Measurements from ENCODE around the gene GCSAM.
A peak's percentile ranks its signal among the peaks of the same experiment; 100 is the strongest.

The GCSAM gene

DNA sequence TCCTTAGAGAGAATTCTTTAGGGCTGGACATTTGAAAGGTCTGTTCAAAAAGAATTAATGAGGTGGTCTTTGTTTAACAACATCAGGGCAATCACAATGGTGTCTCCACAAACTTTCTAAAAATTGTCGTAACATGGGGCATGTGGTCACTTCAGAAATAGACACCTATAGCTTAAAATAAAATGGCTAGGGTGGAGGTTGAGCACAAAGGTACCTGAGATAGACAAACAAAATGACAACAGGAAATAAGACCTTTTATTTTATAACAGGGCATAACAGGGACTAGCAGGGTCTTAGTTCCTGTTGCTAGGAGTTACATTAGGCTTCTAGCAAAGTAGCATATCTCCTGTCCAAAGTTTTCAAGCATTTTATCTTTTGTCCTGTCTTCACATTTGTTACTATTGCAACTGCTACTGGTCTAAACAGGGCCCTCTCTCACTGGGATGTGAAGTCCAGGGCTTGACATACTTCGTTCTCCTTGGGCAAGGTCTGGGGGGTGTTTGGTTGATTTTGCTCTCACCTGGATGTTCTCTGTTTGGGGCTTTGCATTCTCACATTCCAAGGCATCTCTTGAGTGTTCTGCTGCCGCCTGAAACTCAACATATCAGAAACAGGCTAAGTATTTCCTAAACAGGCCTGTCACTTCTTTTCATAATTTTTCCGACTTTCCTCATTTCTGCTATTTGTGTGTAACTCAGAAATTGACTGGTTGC lies 3.0 kb downstream of the GCSAM start:
- DNase-seq (ENCODE audit: extremely low read depth in 1 of 2, low read depth in 1 of 2) = no peak

- DNase-seq (ENCODE audit: extremely low read depth in 1 of 2, low read depth in 1 of 2) = peak; percentile 11 to 22
These were observed 4.0 kb downstream of the GCSAM start for GRCh38 chr3:112128843-112129727.

DNA sequence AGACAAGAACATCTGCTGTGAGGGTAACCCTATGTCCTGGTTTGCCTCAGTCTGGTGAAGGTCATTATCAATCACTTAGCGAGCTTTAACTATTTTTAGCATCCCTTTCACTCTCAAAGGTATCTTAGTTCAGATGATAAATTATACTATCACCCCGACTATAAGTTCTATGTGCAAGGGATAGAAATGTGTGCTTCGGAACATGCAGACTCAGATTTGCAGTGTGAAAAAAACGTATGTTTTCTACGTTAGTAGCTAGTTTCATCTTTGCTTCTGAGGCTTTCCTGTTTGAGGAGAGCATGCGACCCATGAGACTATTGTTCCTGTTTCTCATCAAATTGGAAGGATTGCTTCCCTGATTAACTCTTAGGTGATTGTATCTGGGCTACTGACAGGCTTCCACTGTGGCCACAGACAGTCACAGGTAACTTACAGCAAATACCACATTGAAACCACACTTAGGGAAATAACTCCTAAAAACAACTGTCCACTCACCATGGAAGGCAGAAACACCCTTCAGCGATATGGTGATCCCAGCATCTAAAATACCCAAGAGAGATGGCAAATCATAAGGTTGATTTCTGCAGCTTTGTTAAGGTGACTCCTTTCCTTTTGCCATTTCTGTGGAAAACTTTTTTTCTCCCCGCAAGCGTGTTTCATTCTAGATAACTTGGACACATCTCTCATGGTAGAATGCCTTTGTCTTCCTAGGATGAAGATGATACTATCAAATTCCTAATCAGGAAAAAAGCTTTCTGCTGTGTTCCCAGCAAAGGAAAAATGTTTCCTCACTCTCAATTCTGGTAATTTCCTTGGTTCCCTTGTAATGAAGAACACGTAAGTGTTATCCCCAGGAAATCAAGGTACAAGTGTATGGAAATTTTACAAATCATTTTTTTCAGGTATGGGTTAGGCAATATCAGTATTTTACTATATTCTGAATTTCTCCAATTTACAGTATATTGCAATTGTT lies 5.2 kb downstream of the GCSAM start:
- no peak for DNase-seq (ENCODE audit: extremely low read depth in 1 of 2, low read depth in 1 of 2)

GRCh38 chr3:112126511-112126911 lies 6.5 kb downstream of the GCSAM start:
- DNase-seq (ENCODE audit: extremely low read depth in 1 of 2, low read depth in 1 of 2) = no peak

GRCh38 chr3:112124907-112125607 lies 8.0 kb downstream of the GCSAM start:
- DNase-seq (ENCODE audit: extremely low read depth in 1 of 2, low read depth in 1 of 2) = no peak

DNA sequence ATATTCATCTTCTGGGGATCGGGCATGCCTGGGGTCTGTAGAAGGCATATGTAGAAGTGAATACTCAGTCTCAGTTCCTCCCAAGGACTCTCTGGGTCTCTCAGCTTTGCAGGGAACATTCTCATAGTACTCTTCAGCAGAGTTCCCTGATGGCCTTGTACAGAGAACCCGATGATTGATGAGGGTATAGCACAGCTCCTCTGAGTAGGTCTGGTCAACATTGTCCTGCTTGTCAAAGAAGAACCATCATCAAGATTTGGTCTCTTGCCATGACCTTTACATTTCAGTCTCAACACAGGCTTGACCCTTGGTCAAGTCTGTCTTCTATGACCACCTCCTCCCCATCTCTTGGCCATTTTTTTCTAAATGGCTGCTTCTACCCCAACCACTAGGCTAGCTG lies 9.5 kb downstream of the GCSAM start:
- no peak for DNase-seq (ENCODE audit: extremely low read depth in 1 of 2, low read depth in 1 of 2)

- no peak for DNase-seq (ENCODE audit: extremely low read depth in 1 of 2, low read depth in 1 of 2)
These were observed 10.2 kb downstream of the GCSAM start for GRCh38 chr3:112122870-112123269.

- no peak for DNase-seq (ENCODE audit: extremely low read depth in 1 of 2, low read depth in 1 of 2)
These were observed 11.2 kb downstream of the GCSAM start for GRCh38 chr3:112121577-112122547.

- DNase-seq (ENCODE audit: extremely low read depth in 1 of 2, low read depth in 1 of 2) = no peak
These were observed 12.8 kb downstream of the GCSAM start for GRCh38 chr3:112119962-112120836.

GRCh38 chr3:112117841-112118571 lies 15.0 kb downstream of the GCSAM start:
- DNase-seq (ENCODE audit: extremely low read depth in 1 of 2, low read depth in 1 of 2) = no peak

GRCh38 chr3:112117415-112117814 lies 15.6 kb downstream of the GCSAM start:
- no peak for DNase-seq (ENCODE audit: extremely low read depth in 1 of 2, low read depth in 1 of 2)

DNA sequence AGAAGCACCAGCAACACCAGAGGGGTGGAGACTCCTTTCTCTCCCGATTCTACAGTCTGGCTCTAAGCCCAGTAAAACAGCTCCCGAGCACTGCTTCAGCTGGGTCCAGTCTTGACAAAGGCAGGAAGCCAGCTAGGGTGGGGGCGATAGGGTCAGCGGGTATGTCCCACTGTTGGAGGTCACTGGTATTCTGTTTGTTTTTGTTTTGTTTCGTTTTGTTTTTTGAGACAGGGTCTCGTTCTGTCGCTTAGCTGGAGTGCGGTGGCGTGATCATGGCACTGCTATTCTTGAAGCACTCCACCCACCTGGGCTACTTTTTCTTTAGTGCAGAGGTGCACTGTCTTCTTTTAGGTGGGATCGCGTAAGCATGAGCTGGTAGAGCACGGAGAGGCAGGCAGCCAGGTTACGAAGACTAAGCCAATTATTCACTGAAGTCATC lies 16.3 kb downstream of the GCSAM start:
- DNase-seq (ENCODE audit: extremely low read depth in 1 of 2, low read depth in 1 of 2) = no peak

GRCh38 chr3:112115806-112116383 lies 17.2 kb downstream of the GCSAM start:
- no peak for DNase-seq (ENCODE audit: extremely low read depth in 1 of 2, low read depth in 1 of 2)

- DNase-seq (ENCODE audit: extremely low read depth in 1 of 2, low read depth in 1 of 2) = no peak
These were observed 17.8 kb downstream of the GCSAM start for GRCh38 chr3:112115161-112115739.

DNA sequence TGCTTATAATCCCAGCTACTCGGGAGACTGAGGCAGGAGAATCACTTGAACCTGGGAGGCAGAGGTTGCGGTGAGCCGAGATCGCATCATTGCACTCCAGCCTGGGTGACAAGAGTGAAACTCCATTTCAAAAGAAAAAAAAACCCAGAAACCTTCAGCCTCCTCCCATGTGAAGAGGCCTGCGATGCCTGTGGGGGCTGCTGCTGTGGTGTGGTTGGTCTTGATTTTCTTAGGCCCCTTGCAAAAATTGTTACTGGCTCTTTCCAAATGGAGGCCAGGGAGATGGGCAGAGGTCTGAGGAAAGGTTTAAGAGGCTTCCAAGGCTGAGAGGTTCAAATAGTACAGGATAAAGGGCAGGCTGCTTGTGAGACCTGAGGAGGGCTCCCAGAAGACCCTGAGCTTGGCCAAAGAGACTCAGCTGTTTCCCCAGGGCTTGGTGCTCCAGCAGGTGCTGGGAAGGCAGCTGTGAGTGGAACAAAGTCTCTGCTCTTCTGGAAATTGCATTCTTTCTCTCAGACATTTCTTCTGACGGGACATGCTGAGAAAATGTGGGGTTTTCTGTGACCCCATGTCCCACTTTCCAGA lies 18.4 kb downstream of the GCSAM start:
- DNase-seq (ENCODE audit: extremely low read depth in 1 of 2, low read depth in 1 of 2) = no peak

GRCh38 chr3:112111785-112112402 lies 21.2 kb downstream of the GCSAM start:
- peak; percentile 16 to 33 for DNase-seq (ENCODE audit: extremely low read depth in 1 of 2, low read depth in 1 of 2)

Data from activated CD8-positive, alpha-beta memory T cell treated with anti-CD3 and anti-CD28 coated beads for 1 hour (primary cell).